K562 (cell line): ENCODE measurements around the gene YLPM1. TPM values are rescaled to one million over a fixed set of nuclear protein-coding genes. Genes with fewer than 3 reads are reported as not detected.

ENCODE experiments used
- GTF2A2 ChIP-seq: IDR thresholded peaks from 2 replicates; pipeline ENCODE4 v1.6.1; 2016; ENCODE audit warnings: mild to moderate bottlenecking, missing genetic modification characterization, missing compliant biosample characterization
- KDM4B ChIP-seq, 2 experiments: fragments of 450-650 bp in 1 of 2; sonication (generic) in 1 of 2; IDR thresholded peaks; 2 replicates each; pipeline ENCODE4 v1.6.1; 2016 to 2017; ENCODE audit warnings: borderline replicate concordance in 2 of 2, antibody characterized with exemption in 1 of 2, low read depth in 1 of 2, mild to moderate bottlenecking in 1 of 2
- RAD21 ChIP-seq, 2 experiments: fragments of 250-450 bp in 1 of 2; fragments of 450-650 bp in 1 of 2; sonication (Bioruptor Pico) in 1 of 2; formaldehyde crosslinking in 1 of 2; IDR thresholded peaks in 1 of 2; conservative IDR thresholded peaks in 1 of 2; 2 replicates each; pipeline versions ENCODE4 v1.4.0 to v1.8.0; 2020 to 2022; ENCODE audit warnings: mild to moderate bottlenecking in 2 of 2, moderate library complexity in 1 of 2
- TRIM24 ChIP-seq, 2 experiments: fragments of 450-650 bp; IDR thresholded peaks; 2 replicates each; pipeline ENCODE4 v1.6.1; 2016
- ZBED1 ChIP-seq: IDR thresholded peaks from 2 replicates; pipeline ENCODE4 v1.6.1; 2014
- polyA plus RNA-seq, 8 experiments: library from polyadenylated mRNA; depleted of rRNA in 4 of 8; stranded (reverse) in 5 of 8; unstranded in 3 of 8; fragments of >200 nt; fragmentation: Nextera tagmentation in 2 of 8; fragmentation: Illumina TruSeq in 1 of 8; extraction: Ambion mirVana in 2 of 8; extraction: Trizol in 1 of 8; gene quantifications; 2 replicates each; pipeline versions ENCODE4 v1.2.1 to v1.2.3, GENCODE V29; 2011 to 2014; ENCODE audit warnings: inconsistent platforms in 1 of 8, missing spikeins in 1 of 8
- total RNA-seq, 7 experiments: library from RNA; depleted of rRNA in 6 of 7; stranded (reverse); fragments of >200 nt in 6 of 7; fragmentation: Illumina TruSeq in 2 of 7; extraction: Trizol in 2 of 7; gene quantifications; 2 replicates each; pipeline versions ENCODE4 v1.2.1 to v1.2.3, GENCODE V29; 2011 to 2021; ENCODE audit warnings: low replicate concordance in 1 of 7
- TF ChIP-seq, protein P1 (sequence below): fragments of 450-650 bp; IDR thresholded peaks from 2 replicates; pipeline ENCODE4 v1.6.1; 2016; ENCODE audit warnings: mild to moderate bottlenecking, moderate library complexity
- TF ChIP-seq, protein P2 (sequence below): IDR thresholded peaks from 2 replicates; pipeline ENCODE4 v1.6.1; 2016; ENCODE audit warnings: missing genetic modification characterization, missing compliant biosample characterization
- TF ChIP-seq, protein P3 (sequence below): sonication (generic); formaldehyde crosslinking; IDR thresholded peaks from 2 replicates; pipeline ENCODE4 v1.8.0; 2022; ENCODE audit warnings: mild to moderate bottlenecking, missing genetic modification reagents

The YLPM1 gene
- total and polyA plus RNA-seq, 9 of the 15 experiments (the other 6 are each of a cell fraction or from before 2014, with no cell fraction given) = 7.2 to 32.7 (median 14.6) TPM

DNA sequence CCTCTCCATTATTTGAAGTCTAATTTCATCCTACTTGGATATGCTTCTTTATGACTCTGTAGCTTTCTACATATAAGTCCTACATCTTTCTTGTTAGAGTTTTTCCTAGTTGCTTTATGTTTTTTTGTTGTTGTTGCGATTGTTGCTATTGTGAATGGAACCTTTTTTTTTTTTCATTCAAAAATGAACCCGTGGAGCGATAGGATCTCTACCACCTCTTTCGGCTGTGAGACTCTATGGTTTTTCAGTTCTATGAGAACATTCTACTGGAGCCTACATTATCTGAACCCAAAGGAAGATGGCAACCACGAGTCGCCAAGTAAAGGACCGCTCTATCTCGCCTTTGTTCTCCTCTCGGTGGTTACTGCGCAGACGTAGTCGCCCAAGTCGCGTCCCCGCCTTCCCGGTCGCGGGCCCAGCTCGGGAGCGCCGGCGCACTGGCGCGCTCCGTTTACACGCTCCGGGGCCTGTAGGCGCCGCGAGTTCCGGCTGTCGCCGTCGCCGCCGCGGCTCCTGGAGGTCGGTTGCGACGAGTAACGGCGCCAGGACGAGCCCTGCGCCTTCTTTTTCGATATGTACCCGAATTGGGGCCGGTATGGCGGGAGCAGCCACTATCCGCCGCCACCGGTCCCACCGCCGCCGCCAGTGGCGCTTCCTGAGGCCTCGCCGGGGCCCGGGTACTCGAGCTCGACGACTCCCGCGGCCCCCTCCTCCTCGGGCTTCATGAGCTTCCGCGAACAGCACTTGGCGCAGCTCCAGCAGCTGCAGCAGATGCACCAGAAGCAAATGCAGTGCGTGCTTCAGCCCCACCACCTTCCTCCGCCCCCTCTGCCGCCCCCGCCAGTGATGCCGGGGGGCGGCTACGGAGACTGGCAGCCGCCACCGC lies at the start of gene YLPM1 (continued):
- TF ChIP-seq, protein P1, sequence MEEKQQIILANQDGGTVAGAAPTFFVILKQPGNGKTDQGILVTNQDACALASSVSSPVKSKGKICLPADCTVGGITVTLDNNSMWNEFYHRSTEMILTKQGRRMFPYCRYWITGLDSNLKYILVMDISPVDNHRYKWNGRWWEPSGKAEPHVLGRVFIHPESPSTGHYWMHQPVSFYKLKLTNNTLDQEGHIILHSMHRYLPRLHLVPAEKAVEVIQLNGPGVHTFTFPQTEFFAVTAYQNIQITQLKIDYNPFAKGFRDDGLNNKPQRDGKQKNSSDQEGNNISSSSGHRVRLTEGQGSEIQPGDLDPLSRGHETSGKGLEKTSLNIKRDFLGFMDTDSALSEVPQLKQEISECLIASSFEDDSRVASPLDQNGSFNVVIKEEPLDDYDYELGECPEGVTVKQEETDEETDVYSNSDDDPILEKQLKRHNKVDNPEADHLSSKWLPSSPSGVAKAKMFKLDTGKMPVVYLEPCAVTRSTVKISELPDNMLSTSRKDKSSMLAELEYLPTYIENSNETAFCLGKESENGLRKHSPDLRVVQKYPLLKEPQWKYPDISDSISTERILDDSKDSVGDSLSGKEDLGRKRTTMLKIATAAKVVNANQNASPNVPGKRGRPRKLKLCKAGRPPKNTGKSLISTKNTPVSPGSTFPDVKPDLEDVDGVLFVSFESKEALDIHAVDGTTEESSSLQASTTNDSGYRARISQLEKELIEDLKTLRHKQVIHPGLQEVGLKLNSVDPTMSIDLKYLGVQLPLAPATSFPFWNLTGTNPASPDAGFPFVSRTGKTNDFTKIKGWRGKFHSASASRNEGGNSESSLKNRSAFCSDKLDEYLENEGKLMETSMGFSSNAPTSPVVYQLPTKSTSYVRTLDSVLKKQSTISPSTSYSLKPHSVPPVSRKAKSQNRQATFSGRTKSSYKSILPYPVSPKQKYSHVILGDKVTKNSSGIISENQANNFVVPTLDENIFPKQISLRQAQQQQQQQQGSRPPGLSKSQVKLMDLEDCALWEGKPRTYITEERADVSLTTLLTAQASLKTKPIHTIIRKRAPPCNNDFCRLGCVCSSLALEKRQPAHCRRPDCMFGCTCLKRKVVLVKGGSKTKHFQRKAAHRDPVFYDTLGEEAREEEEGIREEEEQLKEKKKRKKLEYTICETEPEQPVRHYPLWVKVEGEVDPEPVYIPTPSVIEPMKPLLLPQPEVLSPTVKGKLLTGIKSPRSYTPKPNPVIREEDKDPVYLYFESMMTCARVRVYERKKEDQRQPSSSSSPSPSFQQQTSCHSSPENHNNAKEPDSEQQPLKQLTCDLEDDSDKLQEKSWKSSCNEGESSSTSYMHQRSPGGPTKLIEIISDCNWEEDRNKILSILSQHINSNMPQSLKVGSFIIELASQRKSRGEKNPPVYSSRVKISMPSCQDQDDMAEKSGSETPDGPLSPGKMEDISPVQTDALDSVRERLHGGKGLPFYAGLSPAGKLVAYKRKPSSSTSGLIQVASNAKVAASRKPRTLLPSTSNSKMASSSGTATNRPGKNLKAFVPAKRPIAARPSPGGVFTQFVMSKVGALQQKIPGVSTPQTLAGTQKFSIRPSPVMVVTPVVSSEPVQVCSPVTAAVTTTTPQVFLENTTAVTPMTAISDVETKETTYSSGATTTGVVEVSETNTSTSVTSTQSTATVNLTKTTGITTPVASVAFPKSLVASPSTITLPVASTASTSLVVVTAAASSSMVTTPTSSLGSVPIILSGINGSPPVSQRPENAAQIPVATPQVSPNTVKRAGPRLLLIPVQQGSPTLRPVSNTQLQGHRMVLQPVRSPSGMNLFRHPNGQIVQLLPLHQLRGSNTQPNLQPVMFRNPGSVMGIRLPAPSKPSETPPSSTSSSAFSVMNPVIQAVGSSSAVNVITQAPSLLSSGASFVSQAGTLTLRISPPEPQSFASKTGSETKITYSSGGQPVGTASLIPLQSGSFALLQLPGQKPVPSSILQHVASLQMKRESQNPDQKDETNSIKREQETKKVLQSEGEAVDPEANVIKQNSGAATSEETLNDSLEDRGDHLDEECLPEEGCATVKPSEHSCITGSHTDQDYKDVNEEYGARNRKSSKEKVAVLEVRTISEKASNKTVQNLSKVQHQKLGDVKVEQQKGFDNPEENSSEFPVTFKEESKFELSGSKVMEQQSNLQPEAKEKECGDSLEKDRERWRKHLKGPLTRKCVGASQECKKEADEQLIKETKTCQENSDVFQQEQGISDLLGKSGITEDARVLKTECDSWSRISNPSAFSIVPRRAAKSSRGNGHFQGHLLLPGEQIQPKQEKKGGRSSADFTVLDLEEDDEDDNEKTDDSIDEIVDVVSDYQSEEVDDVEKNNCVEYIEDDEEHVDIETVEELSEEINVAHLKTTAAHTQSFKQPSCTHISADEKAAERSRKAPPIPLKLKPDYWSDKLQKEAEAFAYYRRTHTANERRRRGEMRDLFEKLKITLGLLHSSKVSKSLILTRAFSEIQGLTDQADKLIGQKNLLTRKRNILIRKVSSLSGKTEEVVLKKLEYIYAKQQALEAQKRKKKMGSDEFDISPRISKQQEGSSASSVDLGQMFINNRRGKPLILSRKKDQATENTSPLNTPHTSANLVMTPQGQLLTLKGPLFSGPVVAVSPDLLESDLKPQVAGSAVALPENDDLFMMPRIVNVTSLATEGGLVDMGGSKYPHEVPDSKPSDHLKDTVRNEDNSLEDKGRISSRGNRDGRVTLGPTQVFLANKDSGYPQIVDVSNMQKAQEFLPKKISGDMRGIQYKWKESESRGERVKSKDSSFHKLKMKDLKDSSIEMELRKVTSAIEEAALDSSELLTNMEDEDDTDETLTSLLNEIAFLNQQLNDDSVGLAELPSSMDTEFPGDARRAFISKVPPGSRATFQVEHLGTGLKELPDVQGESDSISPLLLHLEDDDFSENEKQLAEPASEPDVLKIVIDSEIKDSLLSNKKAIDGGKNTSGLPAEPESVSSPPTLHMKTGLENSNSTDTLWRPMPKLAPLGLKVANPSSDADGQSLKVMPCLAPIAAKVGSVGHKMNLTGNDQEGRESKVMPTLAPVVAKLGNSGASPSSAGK = no peak
- TF ChIP-seq ZBED1 (no peak), RAD21 (CRISPR knock-in tag; conservative IDR thresholded peaks at IDR 0.05 in 1 of 2, IDR thresholded peaks at IDR 0.05 in 1 of 2) (no peak), KDM4B (IDR thresholded peaks at IDR 0.05; ENCODE audit: borderline replicate concordance in 2 of 2, low read depth in 1 of 2) (no peak), TRIM24 (IDR thresholded peaks at IDR 0.05) (no peak), GTF2A2 (tag) (no peak)
- TF ChIP-seq, protein P2, sequence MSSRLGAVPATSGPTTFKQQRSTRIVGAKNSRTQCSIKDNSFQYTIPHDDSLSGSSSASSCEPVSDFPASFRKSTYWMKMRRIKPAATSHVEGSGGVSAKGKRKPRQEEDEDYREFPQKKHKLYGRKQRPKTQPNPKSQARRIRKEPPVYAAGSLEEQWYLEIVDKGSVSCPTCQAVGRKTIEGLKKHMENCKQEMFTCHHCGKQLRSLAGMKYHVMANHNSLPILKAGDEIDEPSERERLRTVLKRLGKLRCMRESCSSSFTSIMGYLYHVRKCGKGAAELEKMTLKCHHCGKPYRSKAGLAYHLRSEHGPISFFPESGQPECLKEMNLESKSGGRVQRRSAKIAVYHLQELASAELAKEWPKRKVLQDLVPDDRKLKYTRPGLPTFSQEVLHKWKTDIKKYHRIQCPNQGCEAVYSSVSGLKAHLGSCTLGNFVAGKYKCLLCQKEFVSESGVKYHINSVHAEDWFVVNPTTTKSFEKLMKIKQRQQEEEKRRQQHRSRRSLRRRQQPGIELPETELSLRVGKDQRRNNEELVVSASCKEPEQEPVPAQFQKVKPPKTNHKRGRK (tag) = no peak
- TF ChIP-seq, protein P3, sequence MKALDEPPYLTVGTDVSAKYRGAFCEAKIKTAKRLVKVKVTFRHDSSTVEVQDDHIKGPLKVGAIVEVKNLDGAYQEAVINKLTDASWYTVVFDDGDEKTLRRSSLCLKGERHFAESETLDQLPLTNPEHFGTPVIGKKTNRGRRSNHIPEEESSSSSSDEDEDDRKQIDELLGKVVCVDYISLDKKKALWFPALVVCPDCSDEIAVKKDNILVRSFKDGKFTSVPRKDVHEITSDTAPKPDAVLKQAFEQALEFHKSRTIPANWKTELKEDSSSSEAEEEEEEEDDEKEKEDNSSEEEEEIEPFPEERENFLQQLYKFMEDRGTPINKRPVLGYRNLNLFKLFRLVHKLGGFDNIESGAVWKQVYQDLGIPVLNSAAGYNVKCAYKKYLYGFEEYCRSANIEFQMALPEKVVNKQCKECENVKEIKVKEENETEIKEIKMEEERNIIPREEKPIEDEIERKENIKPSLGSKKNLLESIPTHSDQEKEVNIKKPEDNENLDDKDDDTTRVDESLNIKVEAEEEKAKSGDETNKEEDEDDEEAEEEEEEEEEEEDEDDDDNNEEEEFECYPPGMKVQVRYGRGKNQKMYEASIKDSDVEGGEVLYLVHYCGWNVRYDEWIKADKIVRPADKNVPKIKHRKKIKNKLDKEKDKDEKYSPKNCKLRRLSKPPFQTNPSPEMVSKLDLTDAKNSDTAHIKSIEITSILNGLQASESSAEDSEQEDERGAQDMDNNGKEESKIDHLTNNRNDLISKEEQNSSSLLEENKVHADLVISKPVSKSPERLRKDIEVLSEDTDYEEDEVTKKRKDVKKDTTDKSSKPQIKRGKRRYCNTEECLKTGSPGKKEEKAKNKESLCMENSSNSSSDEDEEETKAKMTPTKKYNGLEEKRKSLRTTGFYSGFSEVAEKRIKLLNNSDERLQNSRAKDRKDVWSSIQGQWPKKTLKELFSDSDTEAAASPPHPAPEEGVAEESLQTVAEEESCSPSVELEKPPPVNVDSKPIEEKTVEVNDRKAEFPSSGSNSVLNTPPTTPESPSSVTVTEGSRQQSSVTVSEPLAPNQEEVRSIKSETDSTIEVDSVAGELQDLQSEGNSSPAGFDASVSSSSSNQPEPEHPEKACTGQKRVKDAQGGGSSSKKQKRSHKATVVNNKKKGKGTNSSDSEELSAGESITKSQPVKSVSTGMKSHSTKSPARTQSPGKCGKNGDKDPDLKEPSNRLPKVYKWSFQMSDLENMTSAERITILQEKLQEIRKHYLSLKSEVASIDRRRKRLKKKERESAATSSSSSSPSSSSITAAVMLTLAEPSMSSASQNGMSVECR (CRISPR knock-in tag) = peak; percentile 65; the same call in 1 of the 2 replicates
